GM15510 (cell line): ENCODE results near the gene NGB.

Source experiments
- POLR2A ChIP-seq: IDR thresholded peaks from 3 replicates; pipeline ENCODE4 v1.6.1; 2011; ENCODE audit warnings: borderline replicate concordance; ENCODE audit not compliant: insufficient read length; ENCODE audit errors: extremely low read depth

The NGB gene

GRCh38 chr14:77273796-77274195, 2.8 kb upstream of the NGB start:
- TF ChIP-seq POLR2A, result no peak

- no peak for TF ChIP-seq POLR2A
Measured at GRCh38 chr14:77272261-77272660, 1.3 kb upstream of the NGB start.

- TF ChIP-seq POLR2A, result no peak
Measured at GRCh38 chr14:77270361-77271112, 469 bp downstream of the NGB start.

- no peak for TF ChIP-seq POLR2A
Measured at GRCh38 chr14:77268989-77269600, 1.9 kb downstream of the NGB start.

- no peak for TF ChIP-seq POLR2A
Measured at GRCh38 chr14:77267937-77268699, 2.9 kb downstream of the NGB start.

GRCh38 chr14:77266336-77266735, 4.7 kb downstream of the NGB start:
- TF ChIP-seq POLR2A, result no peak

GRCh38 chr14:77265561-77266335, 5.3 kb downstream of the NGB start:
- no peak for TF ChIP-seq POLR2A

GRCh38 chr14:77265187-77265515, 5.9 kb downstream of the NGB start:
- no peak for TF ChIP-seq POLR2A

- TF ChIP-seq POLR2A, result no peak
Measured at GRCh38 chr14:77264466-77265186, 6.4 kb downstream of the NGB start.

- TF ChIP-seq POLR2A, result no peak
Measured at GRCh38 chr14:77260631-77261030, 10.4 kb downstream of the NGB start.

GRCh38 chr14:77260199-77260598, 10.8 kb downstream of the NGB start:
- TF ChIP-seq POLR2A, result no peak

GRCh38 chr14:77259025-77259715, 11.8 kb downstream of the NGB start:
- no peak for TF ChIP-seq POLR2A

- no peak for TF ChIP-seq POLR2A
Measured at GRCh38 chr14:77258566-77258965, 12.4 kb downstream of the NGB start.

- no peak for TF ChIP-seq POLR2A
Measured at GRCh38 chr14:77257700-77258099, 13.3 kb downstream of the NGB start.

- TF ChIP-seq POLR2A, result no peak
Measured at GRCh38 chr14:77256694-77257093, 14.3 kb downstream of the NGB start.
